Brain microvascular endothelial cell (primary cell): Measurements from ENCODE around the gene CTNND1.
"Not testable (repeated sequence)": the region's sequence is repeated elsewhere in the genome, so short reads cannot be mapped to it uniquely, and the experiment has no call there.

Source experiments
- DNase-seq: peaks from one replicate; pipeline ENCODE4 v3.0.0-alpha.2; 2020
- H3K27ac ChIP-seq: fragments of 250-450 bp; sonication (Bioruptor Pico); 2 replicates; pipeline ENCODE4 v1.5.1; 2020; ENCODE audit warnings: mild to moderate bottlenecking, moderate library complexity
- H3K27me3 ChIP-seq: fragments of 250-450 bp; sonication (Bioruptor Pico); replicated peaks from 2 replicates; pipeline ENCODE4 v1.5.1; 2020; ENCODE audit warnings: mild to moderate bottlenecking
- H3K36me3 ChIP-seq: fragments of 250-450 bp; sonication (Bioruptor Pico); replicated peaks from 2 replicates; pipeline ENCODE4 v1.5.1; 2020; ENCODE audit warnings: mild to moderate bottlenecking
- H3K4me3 ChIP-seq: 2 replicates; pipeline ENCODE4 v1.5.1; 2011; ENCODE audit warnings: low read depth, mild to moderate bottlenecking, control low read depth, low read length, moderate library complexity
- CTCF ChIP-seq: IDR thresholded peaks from 2 replicates; pipeline ENCODE4 v1.5.1; 2011; ENCODE audit warnings: low read depth, mild to moderate bottlenecking, moderate library complexity, low read length, control low read depth, inconsistent platforms; ENCODE audit errors: missing control alignments
- in situ Hi-C: cut with HindIII; loops from 2 replicates; pipeline ENCODE4 v1.10.0; 2017; ENCODE audit warnings: low sequenced_read_pairs, low pct_ligation_motif_present

The CTNND1 gene

GRCh38 chr11:57823859-57824258 is 62.3 kb downstream of the CTNND1 start:
- Histone ChIP-seq H3K27me3 (no peaks in the 10 kb centered on the region), H3K36me3 (peaks cover 11% of the 10 kb centered on the region), H3K27ac (no peak overlapping the region), H3K4me3 (no peak overlapping the region)
- in situ Hi-C loops, result loop anchor here (25.0 kb wide), 1 partner anchor 688 kb away; the partner anchor contains the start of gene OR5B21
- TF ChIP-seq CTCF, result no peak
- no peak for DNase-seq

- TF ChIP-seq CTCF, result no peak
- no peaks in the 10 kb centered on the region for H3K36me3 ChIP-seq
- in situ Hi-C loops, result no loop called here
- H3K4me3 ChIP-seq, result no peak overlapping the region
- no peak for DNase-seq
- H3K27me3 ChIP-seq, result no peaks in the 10 kb centered on the region
- no peak overlapping the region for H3K27ac ChIP-seq
Measured at GRCh38 chr11:57834852-57835251, 73.2 kb downstream of the CTNND1 start.

GRCh38 chr11:57838609-57839008 is 77.0 kb downstream of the CTNND1 start:
- DNase-seq, H3K4me3 ChIP-seq, H3K27me3 ChIP-seq, in situ Hi-C loops, H3K36me3 ChIP-seq, H3K27ac ChIP-seq: not testable (repeated sequence)

- H3K27ac ChIP-seq, result no peak overlapping the region
- no peak for TF ChIP-seq CTCF
- H3K4me3 ChIP-seq, result no peak overlapping the region
- H3K27me3 ChIP-seq, result no peaks in the 10 kb centered on the region
- in situ Hi-C loops, result no loop called here
- H3K36me3 ChIP-seq, result no peaks in the 10 kb centered on the region
- no peak for DNase-seq
Measured at GRCh38 chr11:57842873-57843272, 81.3 kb downstream of the CTNND1 start.

- Histone ChIP-seq H3K4me3 (no peak overlapping the region), H3K27me3 (no peaks in the 10 kb centered on the region), H3K27ac (no peak overlapping the region), H3K36me3 (no peaks in the 10 kb centered on the region)
- no peak for DNase-seq
- in situ Hi-C loops, result no loop called here
- no peak for TF ChIP-seq CTCF
Measured at GRCh38 chr11:57867966-57868365, 106.4 kb downstream of the CTNND1 start.

GRCh38 chr11:57868491-57868890 is 106.9 kb downstream of the CTNND1 start:
- in situ Hi-C loops, result no loop called here
- Histone ChIP-seq H3K36me3 (no peaks in the 10 kb centered on the region), H3K27me3 (no peaks in the 10 kb centered on the region), H3K27ac (no peak overlapping the region), H3K4me3 (no peak overlapping the region)
- no peak for DNase-seq
- no peak for TF ChIP-seq CTCF
